Testis (tissue), 2 donors: ENCODE measurements around the gene NALCN.

Experiments
- CTCF ChIP-seq, 3 experiments: fragments of 450-650 bp in 2 of 3; fragments of 200-600 bp in 1 of 3; sonication (generic) in 1 of 3; IDR thresholded peaks; one replicate each; pipeline ENCODE4 v1.5.1; 2016 to 2019; ENCODE audit warnings: antibody characterized with exemption in 3 of 3, mild to moderate bottlenecking in 2 of 3, moderate library complexity in 1 of 3
- POLR2A ChIP-seq: fragments of 450-650 bp; IDR thresholded peaks from one replicate; pipeline ENCODE4 v1.6.1; 2017; ENCODE audit warnings: antibody characterized with exemption, mild to moderate bottlenecking, moderate library complexity

- TF ChIP-seq POLR2A, result no peak
- no peak for TF ChIP-seq CTCF (IDR thresholded peaks at IDR 0.05)
Observed at GRCh38 chr13:101238555-101238954, 177.8 kb downstream of the NALCN start.
